Stimulated activated memory B cell treated with anti-CD40 and anti-IgM and Interleukin-4, amounts not matched to agents 10 μg/mL and 1 μg/mL and 100 μg/mL, for 72 hours (primary cell): Measurements from ENCODE around the gene NT5C1B.

Source experiments
- ATAC-seq: fragments of 150-1000 bp; cut with Tn5 transposase; 2 replicates; pipeline ENCODE4 v1.10.0; 2021
- H3K27ac Mint-ChIP-seq: one replicate; pipeline ENCODE4 v1.8.0; 2022; ENCODE audit warnings: mild to moderate bottlenecking, mixed read lengths
- H3K27me3 Mint-ChIP-seq: one replicate; pipeline ENCODE4 v1.8.0; 2022; ENCODE audit warnings: mixed read lengths
- H3K36me3 Mint-ChIP-seq: one replicate; pipeline ENCODE4 v1.8.0; 2022; ENCODE audit warnings: mixed read lengths
- H3K4me1 Mint-ChIP-seq: one replicate; pipeline ENCODE4 v1.8.0; 2022; ENCODE audit warnings: mixed read lengths
- H3K4me3 Mint-ChIP-seq: one replicate; pipeline ENCODE4 v1.8.0; 2022; ENCODE audit warnings: mild to moderate bottlenecking, moderate library complexity, mixed read lengths
- H3K9me3 Mint-ChIP-seq: one replicate; pipeline ENCODE4 v1.8.0; 2022; ENCODE audit warnings: mixed read lengths

The NT5C1B gene

DNA sequence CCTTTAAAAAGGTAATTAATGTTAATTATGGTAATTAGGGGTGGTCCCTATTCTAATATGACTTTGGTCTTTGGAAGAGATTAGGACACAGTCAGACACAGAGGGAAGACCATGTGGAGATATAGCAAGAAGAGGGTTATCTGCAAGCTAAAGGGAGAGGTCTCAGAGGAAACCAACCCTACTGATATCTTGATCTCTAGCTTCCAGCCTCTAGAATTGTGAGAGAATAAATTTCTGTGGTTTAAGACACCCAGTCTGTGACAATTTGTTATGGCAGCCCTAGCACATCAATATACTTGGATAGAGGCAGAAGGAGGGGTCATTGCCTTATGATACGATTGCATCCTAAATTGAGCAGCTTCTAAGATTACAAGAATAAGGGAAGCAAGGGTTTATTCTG, 21.3 kb upstream of the NT5C1B start:
- H3K27ac Mint-ChIP-seq, result no peak overlapping the region
- H3K4me1 Mint-ChIP-seq, result no peaks in the 10 kb centered on the region
- no peak overlapping the region for H3K4me3 Mint-ChIP-seq
- H3K36me3 Mint-ChIP-seq, result peaks cover 11% of the 10 kb centered on the region
- no peaks in the 10 kb centered on the region for H3K9me3 Mint-ChIP-seq
- no peaks in the 10 kb centered on the region for H3K27me3 Mint-ChIP-seq
- no peak for ATAC-seq

DNA sequence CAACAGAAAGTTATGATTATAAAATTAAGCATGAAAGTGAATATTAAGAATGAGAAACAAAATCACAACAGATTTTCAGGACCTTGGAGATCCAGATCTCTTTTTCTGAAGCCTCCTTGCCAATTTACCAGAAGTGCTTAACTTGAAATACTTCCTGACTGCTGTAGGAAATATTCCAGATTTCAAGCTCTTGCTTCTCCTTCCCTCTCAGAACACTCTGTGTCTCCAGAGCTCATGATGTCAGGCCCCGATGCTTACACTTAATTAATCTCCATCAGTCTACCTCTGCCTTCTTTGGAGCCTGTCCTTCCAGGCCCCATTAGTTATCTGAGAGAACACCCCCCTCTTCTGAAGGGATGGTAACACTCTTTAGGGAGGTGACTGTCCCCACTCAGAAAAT, 20.7 kb upstream of the NT5C1B start:
- peaks cover 8% of the 10 kb centered on the region for H3K36me3 Mint-ChIP-seq
- no peak overlapping the region for H3K27ac Mint-ChIP-seq
- H3K9me3 Mint-ChIP-seq, result no peaks in the 10 kb centered on the region
- no peaks in the 10 kb centered on the region for H3K4me1 Mint-ChIP-seq
- H3K27me3 Mint-ChIP-seq, result no peaks in the 10 kb centered on the region
- ATAC-seq, result no peak
- no peak overlapping the region for H3K4me3 Mint-ChIP-seq

DNA sequence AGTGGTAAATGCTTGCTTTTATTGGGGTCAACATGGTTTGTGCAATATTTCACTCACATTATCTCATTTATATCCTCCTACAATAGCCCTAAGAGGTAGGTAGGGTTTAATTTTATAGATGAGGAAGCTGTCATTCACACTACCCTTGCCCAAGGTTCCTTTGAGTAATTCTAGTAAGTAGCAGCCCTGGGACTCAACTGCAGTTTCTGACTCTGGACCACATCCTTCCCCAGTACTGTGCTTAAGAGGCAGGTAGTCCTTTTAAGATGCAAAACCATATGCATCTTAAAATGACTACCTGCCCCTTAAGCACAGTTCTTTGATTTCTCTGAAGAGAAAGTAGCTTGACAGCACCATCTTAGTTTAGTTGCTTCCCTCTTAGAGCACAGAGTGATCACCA, 15.7 kb upstream of the NT5C1B start:
- Mint-ChIP-seq H3K27ac (no peak overlapping the region), H3K9me3 (no peaks in the 10 kb centered on the region), H3K4me1 (no peaks in the 10 kb centered on the region), H3K27me3 (no peaks in the 10 kb centered on the region), H3K36me3 (peaks cover 8% of the 10 kb centered on the region), H3K4me3 (no peak overlapping the region)
- ATAC-seq, result no peak

DNA sequence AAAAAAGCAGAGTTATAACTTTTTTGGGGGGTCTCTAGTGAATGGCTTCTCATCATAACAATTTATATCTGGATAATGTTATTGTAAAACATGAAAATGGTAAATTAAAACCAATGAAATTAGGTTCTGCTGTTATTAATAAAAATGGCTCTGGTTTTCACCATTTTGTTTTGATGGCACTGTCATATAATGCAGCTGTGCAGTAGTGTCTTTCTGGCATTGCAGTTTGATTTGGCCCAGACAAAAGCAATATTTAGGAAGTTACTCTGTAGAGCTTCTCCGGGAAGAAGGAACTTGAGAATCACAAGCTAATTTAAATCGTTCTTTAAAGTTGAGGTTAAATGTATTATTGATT, 15.1 kb upstream of the NT5C1B start:
- no peak for ATAC-seq
- Mint-ChIP-seq H3K9me3 (no peaks in the 10 kb centered on the region), H3K4me3 (no peak overlapping the region), H3K27ac (no peak overlapping the region), H3K36me3 (peaks cover 8% of the 10 kb centered on the region), H3K27me3 (no peaks in the 10 kb centered on the region), H3K4me1 (no peaks in the 10 kb centered on the region)

DNA sequence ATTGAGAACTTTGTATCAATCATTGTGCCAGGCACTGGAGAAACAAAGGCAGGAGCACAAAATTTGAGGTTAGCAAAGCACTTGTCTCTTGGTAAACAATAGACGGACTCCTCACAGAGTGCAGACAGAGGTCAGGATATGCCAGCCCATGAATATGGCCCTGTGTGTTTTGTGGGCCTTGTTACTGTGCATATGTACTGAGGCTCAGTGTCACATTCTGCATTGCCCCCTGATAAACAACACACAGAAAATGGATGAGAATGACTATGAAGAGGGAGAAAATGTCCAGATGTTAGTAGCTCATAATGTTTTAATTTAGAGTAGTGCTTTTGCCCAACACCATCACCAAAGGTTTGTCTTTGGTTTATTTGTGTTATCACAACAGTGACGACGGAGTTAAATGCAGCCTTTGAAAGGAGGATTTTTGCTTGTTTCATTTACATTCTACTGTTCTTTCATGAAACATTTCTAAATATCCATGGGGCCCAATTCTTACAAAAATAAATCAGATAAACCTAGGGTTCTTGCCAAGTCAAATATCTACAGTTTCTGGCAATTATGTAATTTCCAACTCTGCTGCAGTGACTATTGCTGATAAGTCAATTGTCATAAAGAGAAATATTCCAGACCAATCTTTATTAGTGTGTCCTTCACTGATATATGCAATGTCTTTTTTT, 14.6 kb upstream of the NT5C1B start:
- Mint-ChIP-seq H3K36me3 (peaks cover 8% of the 10 kb centered on the region), H3K4me1 (no peaks in the 10 kb centered on the region)

DNA sequence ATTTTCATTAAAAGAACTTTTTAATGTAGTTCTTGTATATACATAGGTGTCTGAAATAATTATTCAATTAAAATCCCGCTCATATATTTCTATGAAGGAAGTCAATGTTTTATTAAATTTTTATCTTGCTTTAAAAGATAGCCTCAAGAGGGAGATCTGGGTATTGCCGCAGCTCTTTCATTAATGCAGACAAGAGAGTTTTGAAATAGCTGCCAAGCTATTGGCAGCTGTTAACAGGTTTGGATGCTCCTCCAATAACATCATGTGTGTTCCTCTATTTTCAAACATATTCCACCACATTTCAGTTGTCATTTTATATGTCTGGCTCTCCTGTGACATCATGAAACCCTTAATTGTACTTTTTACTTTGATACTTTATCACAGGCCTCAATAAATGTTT, 12.9 kb upstream of the NT5C1B start:
- H3K36me3 Mint-ChIP-seq, result peaks cover 8% of the 10 kb centered on the region
- H3K27ac Mint-ChIP-seq, result no peak overlapping the region
- H3K4me1 Mint-ChIP-seq, result no peaks in the 10 kb centered on the region
- no peak for ATAC-seq
- H3K4me3 Mint-ChIP-seq, result no peak overlapping the region
- H3K9me3 Mint-ChIP-seq, result no peaks in the 10 kb centered on the region
- H3K27me3 Mint-ChIP-seq, result no peaks in the 10 kb centered on the region

More for the DNA sequence above, 14.6 kb upstream of the NT5C1B start:
- H3K4me3 Mint-ChIP-seq, result no peak overlapping the region
- H3K27ac Mint-ChIP-seq, result no peak overlapping the region
- H3K27me3 Mint-ChIP-seq, result no peaks in the 10 kb centered on the region
- H3K9me3 Mint-ChIP-seq, result no peaks in the 10 kb centered on the region
- no peak for ATAC-seq

DNA sequence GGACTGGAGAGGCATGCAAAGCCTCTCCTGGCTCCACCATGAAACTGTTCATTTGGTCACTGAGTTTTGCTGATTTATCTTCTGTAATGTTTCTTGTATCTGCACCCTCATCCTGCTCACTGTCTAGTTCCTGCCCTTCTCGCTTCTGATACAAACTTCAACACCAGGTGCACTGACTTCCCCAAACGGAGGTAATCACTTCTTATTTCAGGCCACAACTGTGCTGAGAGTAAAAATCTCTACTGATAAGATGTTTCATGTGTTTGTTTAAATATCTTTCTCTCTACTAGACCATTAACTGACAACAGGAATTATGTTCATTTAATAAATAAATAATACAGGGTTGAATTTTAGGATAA, 10.9 kb upstream of the NT5C1B start:
- Mint-ChIP-seq H3K4me1 (no peaks in the 10 kb centered on the region), H3K4me3 (no peak overlapping the region), H3K9me3 (peaks cover 5% of the 10 kb centered on the region), H3K27ac (no peak overlapping the region), H3K36me3 (peaks cover 5% of the 10 kb centered on the region), H3K27me3 (no peaks in the 10 kb centered on the region)
- ATAC-seq, result peak; percentile 74

DNA sequence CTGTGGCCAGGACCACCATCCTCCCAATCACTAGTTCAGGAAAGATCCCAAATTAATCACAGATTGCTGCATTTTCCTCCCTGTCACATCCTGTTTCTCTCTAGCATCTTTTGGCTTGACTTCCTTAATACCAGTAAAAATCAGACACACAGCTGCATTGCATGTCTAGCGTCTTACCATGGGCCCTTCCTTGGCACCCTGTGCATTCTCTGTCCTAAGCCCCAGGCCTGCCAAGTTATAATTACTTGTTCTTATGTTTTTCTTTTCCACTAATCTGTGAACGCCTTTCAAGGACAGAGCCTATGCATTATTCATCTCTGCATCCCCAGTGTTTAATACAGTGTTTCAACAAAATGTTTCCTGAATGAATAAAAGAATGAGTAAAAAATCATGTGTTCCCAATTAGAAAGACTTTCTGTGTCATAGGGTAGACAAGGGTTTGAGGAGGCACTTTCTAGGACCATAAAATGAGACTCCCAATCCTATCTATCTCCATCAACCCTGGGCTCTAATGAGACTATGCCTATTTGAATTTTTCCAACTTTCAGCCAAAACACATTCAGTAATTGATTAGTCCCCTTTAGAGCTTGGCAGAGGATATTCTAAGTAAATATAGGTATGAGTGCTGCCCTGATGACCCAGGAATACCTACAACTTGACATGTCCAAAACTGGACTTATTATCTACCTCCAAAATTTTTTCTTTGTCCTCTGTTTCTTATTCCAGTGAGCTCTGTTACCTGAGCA, 10.3 kb upstream of the NT5C1B start:
- no peaks in the 10 kb centered on the region for H3K27me3 Mint-ChIP-seq
- no peak overlapping the region for H3K4me3 Mint-ChIP-seq
- no peak overlapping the region for H3K27ac Mint-ChIP-seq
- peak; percentile 16 for ATAC-seq
- peaks cover 5% of the 10 kb centered on the region for H3K9me3 Mint-ChIP-seq
- H3K36me3 Mint-ChIP-seq, result peaks cover 5% of the 10 kb centered on the region
- H3K4me1 Mint-ChIP-seq, result no peaks in the 10 kb centered on the region

DNA sequence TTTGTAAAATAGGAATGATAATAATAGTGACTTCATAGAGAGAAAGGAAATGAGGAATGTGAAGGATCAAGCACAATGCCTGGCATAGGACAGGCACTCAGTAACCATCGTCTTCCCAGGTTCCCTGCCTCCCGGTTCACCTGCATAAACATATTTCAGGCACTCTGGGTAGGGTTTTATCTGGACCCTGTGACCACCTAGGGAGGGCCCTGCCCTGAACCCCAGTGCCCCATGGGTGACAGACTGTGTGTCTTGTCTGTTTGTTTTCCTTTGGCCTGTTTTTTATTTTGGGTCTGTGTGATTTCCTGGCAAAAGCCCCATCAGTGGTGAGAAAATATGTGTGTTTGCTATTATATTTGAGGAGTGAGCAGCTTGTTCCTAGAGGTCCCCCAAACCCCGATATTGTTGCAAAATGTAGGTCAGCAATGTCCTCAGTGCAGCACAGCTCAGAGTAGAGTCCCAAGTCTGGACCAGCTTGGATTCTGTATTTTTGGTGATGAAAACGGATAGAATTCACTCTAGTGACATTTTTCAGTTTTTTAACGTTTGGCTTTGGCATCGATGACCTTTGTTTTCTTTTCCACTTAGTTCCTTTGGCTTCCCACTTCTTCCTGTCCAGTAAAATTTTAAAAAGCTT, 9.6 kb upstream of the NT5C1B start:
- no peaks in the 10 kb centered on the region for H3K27me3 Mint-ChIP-seq

DNA sequence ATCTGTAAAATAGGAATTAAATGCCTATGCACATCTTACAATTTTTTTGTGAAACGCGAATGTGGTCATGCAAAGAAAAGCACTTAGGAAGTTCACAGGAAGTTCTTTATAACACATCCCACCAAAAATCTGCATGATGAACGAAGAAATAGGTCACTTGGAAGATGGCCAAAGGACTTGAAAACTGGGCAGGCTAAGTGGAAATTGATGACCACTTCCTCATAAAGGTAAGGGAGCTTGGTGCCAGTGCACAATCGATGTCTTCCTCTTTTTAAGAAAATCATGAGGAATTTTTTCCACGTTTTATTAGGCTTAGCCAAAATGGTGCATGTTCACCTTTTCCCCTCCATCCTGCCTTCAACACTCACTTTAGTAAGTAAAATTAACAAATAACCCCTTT, 8.2 kb upstream of the NT5C1B start:
- H3K4me1 Mint-ChIP-seq, result no peaks in the 10 kb centered on the region
- peaks cover 5% of the 10 kb centered on the region for H3K9me3 Mint-ChIP-seq
- no peaks in the 10 kb centered on the region for H3K27me3 Mint-ChIP-seq
- H3K4me3 Mint-ChIP-seq, result no peak overlapping the region
- H3K36me3 Mint-ChIP-seq, result peaks cover 6% of the 10 kb centered on the region
- no peak overlapping the region for H3K27ac Mint-ChIP-seq
- no peak for ATAC-seq

More for the DNA sequence above, 9.6 kb upstream of the NT5C1B start:
- no peaks in the 10 kb centered on the region for H3K4me1 Mint-ChIP-seq
- H3K4me3 Mint-ChIP-seq, result no peak overlapping the region
- peaks cover 5% of the 10 kb centered on the region for H3K9me3 Mint-ChIP-seq
- ATAC-seq, result peak; percentile 50
- H3K36me3 Mint-ChIP-seq, result peaks cover 5% of the 10 kb centered on the region
- no peak overlapping the region for H3K27ac Mint-ChIP-seq

DNA sequence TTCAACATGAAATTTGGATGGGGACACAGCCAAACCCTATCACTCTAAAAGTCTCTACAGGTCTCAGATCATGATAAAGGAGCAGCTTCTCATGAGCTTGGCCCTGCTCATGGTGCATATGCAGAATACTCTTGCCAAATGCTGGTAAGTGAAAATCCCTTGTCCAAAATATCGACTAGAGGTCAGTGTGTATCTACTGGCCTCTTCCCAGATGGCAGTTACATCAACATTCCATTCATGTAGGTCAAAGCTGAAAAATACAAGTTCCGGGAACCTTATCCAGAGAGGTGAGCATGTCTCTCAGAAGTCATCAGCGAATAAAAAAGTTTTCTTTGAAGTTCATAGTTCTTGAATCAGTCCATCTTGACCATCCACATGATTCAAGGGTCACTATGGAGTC, 7.6 kb upstream of the NT5C1B start:
- Mint-ChIP-seq H3K4me3 (no peak overlapping the region), H3K27ac (no peak overlapping the region), H3K4me1 (no peaks in the 10 kb centered on the region), H3K36me3 (peaks cover 11% of the 10 kb centered on the region), H3K27me3 (no peaks in the 10 kb centered on the region), H3K9me3 (peaks cover 5% of the 10 kb centered on the region)
- no peak for ATAC-seq

DNA sequence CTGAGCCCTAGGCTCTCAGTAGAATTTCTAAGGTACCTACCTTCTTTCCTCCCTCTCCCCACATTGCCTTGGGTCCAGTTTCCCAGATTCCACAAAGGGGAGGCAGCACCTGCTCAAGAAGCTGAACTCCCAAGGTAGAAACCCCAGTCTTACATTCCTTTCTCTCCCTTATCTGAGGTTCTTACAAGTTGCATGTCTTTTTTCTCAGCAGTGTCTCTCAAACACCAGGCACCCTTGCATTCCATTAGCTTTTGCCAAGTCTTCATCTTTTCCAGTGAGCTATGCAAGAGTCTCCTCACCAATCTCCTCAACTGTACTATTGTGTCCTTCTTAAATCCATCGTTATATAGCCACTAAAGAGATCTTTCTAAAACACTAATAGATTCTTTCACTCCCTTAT, 4.1 kb upstream of the NT5C1B start:
- Mint-ChIP-seq H3K4me1 (no peaks in the 10 kb centered on the region), H3K4me3 (no peak overlapping the region), H3K36me3 (peaks cover 22% of the 10 kb centered on the region), H3K9me3 (peaks cover 5% of the 10 kb centered on the region), H3K27me3 (no peaks in the 10 kb centered on the region), H3K27ac (no peak overlapping the region)
- no peak for ATAC-seq

DNA sequence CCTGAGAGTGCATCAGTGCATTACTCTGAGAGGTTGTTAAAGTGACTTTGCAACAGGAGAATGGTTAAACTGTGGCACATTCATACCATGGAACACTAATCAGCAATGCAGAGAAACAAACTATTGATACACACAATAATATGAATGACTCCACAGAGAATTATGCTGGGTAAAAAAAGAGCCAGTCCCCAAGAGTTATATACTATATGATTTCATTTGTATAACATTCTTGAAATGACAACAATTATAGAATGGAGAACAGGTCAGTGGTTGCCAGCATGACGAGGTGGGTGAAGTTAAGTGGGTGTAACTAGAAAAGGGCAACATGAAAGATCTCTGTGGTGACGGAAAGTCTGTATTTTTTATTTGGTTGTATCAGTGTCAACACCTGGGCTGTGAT, 3.0 kb upstream of the NT5C1B start:
- no peak for ATAC-seq
- no peak overlapping the region for H3K27ac Mint-ChIP-seq
- no peaks in the 10 kb centered on the region for H3K27me3 Mint-ChIP-seq
- no peak overlapping the region for H3K4me3 Mint-ChIP-seq
- no peaks in the 10 kb centered on the region for H3K4me1 Mint-ChIP-seq
- H3K9me3 Mint-ChIP-seq, result peaks cover 5% of the 10 kb centered on the region
- peaks cover 22% of the 10 kb centered on the region for H3K36me3 Mint-ChIP-seq

DNA sequence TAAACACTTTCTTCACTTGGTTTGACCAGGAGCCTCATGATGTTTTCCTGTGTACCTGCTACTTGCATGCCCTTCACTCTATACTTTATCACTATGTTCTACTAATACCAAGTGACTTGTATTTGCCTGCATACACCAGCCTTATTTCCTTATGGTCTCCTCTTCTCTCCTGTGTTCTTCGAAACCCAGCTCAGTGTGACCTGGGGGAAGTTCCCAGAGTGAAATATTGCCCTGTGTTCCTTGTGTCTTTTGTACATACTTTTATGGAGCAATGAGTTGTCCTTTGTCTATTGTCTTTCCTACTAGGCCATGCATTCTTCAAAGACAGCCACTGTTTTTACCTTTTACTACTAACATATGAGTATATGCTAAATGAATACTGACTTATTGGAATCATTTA, 567 bp downstream of the NT5C1B start:
- Mint-ChIP-seq H3K4me3 (no peak overlapping the region), H3K27ac (no peak overlapping the region), H3K27me3 (no peaks in the 10 kb centered on the region), H3K4me1 (no peaks in the 10 kb centered on the region), H3K36me3 (peaks cover 29% of the 10 kb centered on the region), H3K9me3 (peaks cover 2% of the 10 kb centered on the region)
- ATAC-seq, result no peak

DNA sequence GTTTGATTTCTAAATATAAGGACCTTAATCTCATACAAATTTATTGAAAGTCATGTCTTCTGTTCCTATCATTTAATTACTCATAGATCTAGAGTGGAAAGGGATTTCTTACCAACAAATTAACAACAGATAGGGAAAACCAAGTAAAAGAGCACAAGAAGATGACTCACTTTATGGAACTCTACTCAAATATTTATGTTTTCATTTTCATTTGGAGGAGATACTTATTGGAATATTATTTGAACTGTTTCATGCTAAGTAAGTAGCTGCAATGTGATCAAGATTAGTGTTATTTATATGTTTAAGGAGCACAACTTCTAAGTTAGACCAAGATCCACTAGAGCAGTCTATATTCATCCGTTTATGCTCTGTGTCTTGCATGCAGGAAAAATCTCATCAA, 1.3 kb downstream of the NT5C1B start:
- no peak for ATAC-seq
- Mint-ChIP-seq H3K27me3 (no peaks in the 10 kb centered on the region), H3K4me1 (no peaks in the 10 kb centered on the region), H3K27ac (no peak overlapping the region), H3K36me3 (peaks cover 35% of the 10 kb centered on the region), H3K9me3 (peaks cover 2% of the 10 kb centered on the region), H3K4me3 (no peak overlapping the region)

DNA sequence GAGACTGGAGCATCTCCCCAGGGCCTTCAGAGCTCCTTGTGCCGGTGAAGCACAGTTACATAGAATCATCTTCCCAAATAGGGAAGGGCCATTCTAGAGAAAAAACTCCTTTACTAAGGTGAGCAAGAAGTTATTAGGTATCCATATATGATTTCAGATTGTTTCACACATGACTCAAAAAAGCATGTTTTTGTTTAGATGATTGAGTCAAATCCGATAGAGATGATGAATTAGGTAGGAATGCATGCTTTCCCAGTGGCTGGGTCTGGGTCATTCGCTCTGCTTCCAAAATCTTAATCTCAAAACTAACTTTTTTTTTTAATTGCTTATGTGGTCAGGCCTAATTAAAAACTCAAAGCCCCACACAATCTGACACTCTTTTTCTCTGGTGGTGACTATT, 3.8 kb downstream of the NT5C1B start:
- Mint-ChIP-seq H3K27ac (no peak overlapping the region), H3K27me3 (no peaks in the 10 kb centered on the region), H3K4me1 (no peaks in the 10 kb centered on the region), H3K36me3 (peaks cover 24% of the 10 kb centered on the region), H3K9me3 (peaks cover 2% of the 10 kb centered on the region), H3K4me3 (no peak overlapping the region)
- no peak for ATAC-seq
